Endometrium (tissue), 2 donors: ENCODE measurements around the gene TBC1D22A.
"Not testable (repeated sequence)": the region's sequence is repeated elsewhere in the genome, so short reads cannot be mapped to it uniquely, and the experiment has no call there.

Experiments
- FAIRE-seq: peaks from 2 replicates; lab custom pipeline; 2012; peaks lifted over from hg19 to GRCh38; lab: Jason Lieb, UNC
- donor health status: control.
- donor health status: control.

Gene TBC1D22A

DNA sequence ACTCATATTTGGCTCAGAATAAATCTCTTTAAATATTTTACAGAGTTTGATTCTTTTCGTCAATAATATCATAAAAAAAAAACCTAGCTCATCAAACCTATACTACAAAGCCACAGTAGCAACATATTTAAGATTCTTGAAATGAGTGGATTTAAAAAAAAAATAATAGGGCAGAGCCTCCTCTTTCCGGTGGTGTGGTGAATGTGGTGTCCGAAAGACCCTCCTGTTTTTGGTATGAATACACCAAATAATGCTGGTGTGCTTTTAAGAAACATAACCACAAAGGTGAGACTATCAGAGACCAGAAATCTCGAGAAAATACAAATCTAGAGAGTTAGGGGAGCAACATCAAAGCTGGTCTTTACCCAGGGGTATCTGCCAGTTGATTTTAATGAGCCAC lies 342.6 kb downstream of the TBC1D22A start:
- no peak for FAIRE-seq

GRCh38 chr22:47106806-47107205 lies 344.4 kb downstream of the TBC1D22A start:
- FAIRE-seq, result no peak

- FAIRE-seq, result no peak
These were observed 345.0 kb downstream of the TBC1D22A start for GRCh38 chr22:47107431-47107830.

- no peak for FAIRE-seq
These were observed 348.5 kb downstream of the TBC1D22A start for GRCh38 chr22:47110817-47111443.

DNA sequence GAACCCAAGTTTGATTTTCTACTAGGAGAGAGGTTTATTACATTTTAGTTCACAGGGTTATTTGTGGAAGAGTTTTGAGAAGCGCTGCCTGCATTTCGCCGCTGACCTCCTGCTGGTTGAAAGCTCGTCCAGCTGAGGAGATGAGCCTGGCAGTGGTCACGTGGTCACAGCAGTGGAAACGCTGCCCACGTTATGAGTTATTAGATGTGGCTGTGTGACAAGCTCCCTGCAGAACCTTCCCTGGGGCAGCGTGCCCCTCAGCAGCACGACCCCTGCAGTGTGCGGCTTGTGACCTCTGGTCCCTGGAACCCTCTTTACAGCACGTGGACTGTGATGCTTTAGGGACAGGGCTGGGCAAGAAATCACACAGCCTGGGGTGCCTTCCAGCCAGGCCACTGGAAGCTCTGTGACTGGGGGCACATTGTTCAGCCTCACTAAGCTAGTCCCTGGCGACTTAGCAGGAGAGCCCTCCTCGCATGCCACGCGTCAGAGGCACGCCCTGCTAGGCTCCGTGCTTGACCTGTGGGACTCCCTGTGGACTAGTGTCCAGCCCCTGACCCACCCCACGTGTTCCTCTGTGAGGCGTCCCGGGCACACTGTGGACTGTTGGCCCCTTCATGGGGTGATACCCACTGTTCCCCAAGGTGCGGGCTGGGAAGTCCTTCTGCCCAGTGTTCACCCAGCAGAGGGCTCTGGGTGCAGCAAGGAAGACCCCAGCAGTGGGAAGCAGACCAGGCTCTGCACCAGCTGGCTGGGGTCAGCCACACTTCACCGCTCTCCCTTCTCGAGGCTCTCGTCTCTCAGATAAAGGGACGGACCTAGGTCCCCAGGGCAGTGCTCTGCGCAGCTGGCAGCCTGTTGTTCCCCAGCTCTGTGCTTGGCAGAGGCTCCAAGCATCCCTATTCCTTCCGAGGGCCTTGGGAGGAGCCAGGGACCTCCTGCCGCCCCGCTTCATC lies 349.5 kb downstream of the TBC1D22A start:
- FAIRE-seq, result no peak

- no peak for FAIRE-seq
These were observed 350.1 kb downstream of the TBC1D22A start for GRCh38 chr22:47112582-47112965.

- FAIRE-seq, result no peak
These were observed 350.8 kb downstream of the TBC1D22A start for GRCh38 chr22:47112994-47113852.

GRCh38 chr22:47113853-47114415 lies 351.5 kb downstream of the TBC1D22A start:
- no peak for FAIRE-seq

DNA sequence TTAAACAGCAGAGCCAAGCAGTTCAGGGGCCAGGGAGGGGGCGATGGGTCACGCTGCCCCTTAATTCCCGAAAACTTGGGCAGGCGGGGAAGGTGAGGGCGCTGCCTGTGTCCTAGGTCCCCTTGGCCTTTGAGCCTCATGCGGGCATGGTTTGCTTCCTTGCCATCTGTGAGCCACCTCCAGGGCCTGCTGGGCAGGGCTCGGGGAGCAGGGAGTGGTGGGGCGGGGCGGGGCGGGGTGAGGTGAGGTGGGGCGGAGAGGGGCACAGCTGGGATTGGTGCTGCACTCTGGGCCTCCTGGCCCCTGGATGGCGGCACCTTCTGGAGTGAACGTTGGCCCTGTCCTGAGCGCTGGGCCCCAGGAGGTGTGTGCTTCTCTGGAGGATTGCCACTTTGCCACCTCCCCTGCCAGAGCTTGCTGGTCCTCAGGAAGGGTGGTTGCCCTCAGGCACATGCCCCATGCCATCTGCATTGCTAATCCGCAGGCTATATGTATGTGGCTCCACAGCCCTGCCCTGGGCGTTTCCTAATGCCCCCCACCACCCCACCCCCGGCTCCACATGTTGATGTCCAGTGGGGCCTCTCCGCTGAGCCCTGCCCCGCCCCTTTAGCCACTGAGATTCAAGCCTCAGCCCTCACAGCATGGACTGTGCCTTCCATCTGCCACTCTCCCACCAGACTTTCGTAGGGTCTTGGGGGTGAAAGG lies 352.5 kb downstream of the TBC1D22A start:
- FAIRE-seq, result no peak

DNA sequence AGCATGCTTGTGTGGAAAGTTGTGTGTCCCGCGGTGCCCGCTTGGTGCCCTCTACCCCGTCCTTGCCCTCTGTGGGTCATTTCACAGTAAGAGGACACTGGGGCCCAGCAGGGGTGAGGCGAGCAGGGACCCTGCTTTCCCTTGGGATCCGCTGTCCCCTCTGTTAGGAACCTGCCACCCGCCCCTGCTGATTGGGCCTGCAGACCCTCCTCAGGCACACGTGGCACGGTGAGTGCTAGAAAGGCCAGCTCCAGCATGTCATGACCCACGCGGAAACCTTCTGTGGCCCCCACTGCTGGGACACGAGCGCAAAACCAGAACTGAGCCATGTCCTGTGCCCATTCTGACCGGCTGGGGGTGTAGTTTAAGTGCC lies 353.1 kb downstream of the TBC1D22A start:
- no peak for FAIRE-seq

DNA sequence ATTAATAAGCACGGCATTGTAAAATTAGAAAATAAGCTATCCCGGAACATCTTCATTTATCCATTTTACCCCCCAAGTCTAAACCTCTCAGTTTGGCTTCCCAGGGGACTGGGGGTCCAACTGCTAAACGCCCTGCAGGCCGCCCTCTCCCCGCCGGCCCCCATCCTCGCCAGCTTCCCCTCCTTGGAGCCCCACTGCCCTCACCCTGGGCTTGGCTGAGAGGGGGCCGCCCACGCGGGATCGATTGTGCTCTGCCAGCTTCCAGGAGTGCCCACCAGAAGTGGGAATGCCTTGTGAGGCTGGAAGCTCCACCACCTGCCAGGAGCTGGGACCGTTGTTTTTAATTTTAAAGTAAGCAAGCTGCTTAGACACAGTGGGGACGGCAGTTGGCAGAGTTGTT lies 353.5 kb downstream of the TBC1D22A start:
- no peak for FAIRE-seq

- FAIRE-seq, result no peak
These were observed 354.2 kb downstream of the TBC1D22A start for GRCh38 chr22:47116426-47117341.

- FAIRE-seq, result not testable (repeated sequence)
These were observed 355.0 kb downstream of the TBC1D22A start for GRCh38 chr22:47117442-47117841.

GRCh38 chr22:47119181-47119580 lies 356.7 kb downstream of the TBC1D22A start:
- FAIRE-seq, result no peak

GRCh38 chr22:47120399-47120798 lies 357.9 kb downstream of the TBC1D22A start:
- no peak for FAIRE-seq

DNA sequence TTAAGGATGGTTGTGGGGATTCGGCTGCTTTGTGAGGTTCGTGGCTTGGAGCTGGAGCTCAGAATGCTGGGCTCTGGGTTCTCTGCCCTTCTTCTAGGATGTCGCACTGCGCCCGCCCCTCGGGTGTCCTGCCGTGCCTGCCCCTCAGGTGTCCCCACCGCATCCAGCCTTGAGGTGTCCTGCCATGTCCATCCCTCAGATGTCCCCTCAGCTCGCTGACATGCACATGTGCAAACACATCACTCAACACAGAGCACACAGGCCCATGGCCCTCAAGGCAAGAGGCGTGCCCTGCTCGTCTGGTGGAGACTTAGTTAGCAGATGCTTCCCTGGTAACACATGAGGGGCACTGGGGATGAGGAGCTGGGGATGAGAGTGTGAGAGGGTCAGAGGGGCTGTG lies 359.3 kb downstream of the TBC1D22A start:
- no peak for FAIRE-seq

- FAIRE-seq, result no peak
These were observed 360.1 kb downstream of the TBC1D22A start for GRCh38 chr22:47122441-47123000.

GRCh38 chr22:47123006-47123826 lies 360.8 kb downstream of the TBC1D22A start:
- FAIRE-seq, result no peak

- no peak for FAIRE-seq
These were observed 361.5 kb downstream of the TBC1D22A start for GRCh38 chr22:47123827-47124442.
